MM.1S (cell line): Measurements from ENCODE around the gene ZNF277.

Experiments used
- CTCF ChIP-seq: fragments of 300-600 bp; sonication (generic); IDR thresholded peaks from 2 replicates; pipeline ENCODE4 v1.5.1; 2016; ENCODE audit warnings: antibody characterized with exemption, low read length, mixed read lengths
- EZH2 ChIP-seq: fragments of 300-600 bp; sonication (generic); optimal IDR thresholded peaks from 2 replicates; pipeline ENCODE3; 2017; ENCODE audit warnings: low read depth, mild to moderate bottlenecking, antibody characterized with exemption, low read length, mixed read lengths

DNA sequence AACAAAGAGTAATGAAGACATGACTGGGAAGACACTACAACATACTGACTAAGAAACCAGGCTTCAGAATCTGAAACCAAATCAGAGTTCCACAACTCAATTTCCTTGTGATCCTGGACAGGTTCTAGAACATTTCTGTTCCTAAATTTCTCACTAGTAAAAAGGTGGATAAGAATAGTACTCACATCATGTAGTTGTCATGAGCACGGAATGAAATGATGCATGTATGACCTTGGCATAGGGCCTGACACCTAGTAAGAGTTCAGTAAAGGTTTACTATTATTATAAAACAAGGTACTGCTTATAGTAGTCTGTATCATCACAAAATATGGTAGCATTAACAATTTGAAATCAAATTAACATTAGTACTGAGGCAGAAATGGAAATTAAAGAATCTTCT is 20.2 kb upstream of the ZNF277 start:
- TF ChIP-seq EZH2: no peak
- TF ChIP-seq CTCF: no peak
